HepG2 (cell line): ENCODE data around the gene USP7. TPM values are rescaled to one million over a fixed set of nuclear protein-coding genes. Genes with fewer than 3 reads are reported as not detected.

ENCODE experiments used
- CSRNP2 ChIP-seq: sonication (generic); formaldehyde crosslinking; conservative IDR thresholded peaks from 2 replicates; pipeline ENCODE4 v1.8.0; 2022; ENCODE audit warnings: low read depth, missing genetic modification reagents
- ELF1 ChIP-seq: sonication (generic); formaldehyde crosslinking; IDR thresholded peaks from 2 replicates; pipeline ENCODE4 v1.4.0; 2020; ENCODE audit warnings: missing genetic modification reagents
- GATAD1 ChIP-seq: IDR thresholded peaks from 2 replicates; pipeline ENCODE4 v1.6.1; 2016; ENCODE audit warnings: missing genetic modification reagents, missing compliant biosample characterization
- HNRNPH1 ChIP-seq: fragments of 200-400 bp; formaldehyde crosslinking; optimal IDR thresholded peaks from 2 replicates; pipeline ENCODE3; 2017; ENCODE audit warnings: mild to moderate bottlenecking, low read depth, low read length
- NR2F2 ChIP-seq: IDR thresholded peaks from 2 replicates; pipeline ENCODE4 v1.6.1; 2012; ENCODE audit warnings: low read depth, inconsistent platforms, borderline replicate concordance
- POLR2A ChIP-seq, 2 experiments: IDR thresholded peaks; 2 replicates each; pipeline ENCODE4 v1.6.1; 2011; ENCODE audit warnings: low read depth in 2 of 2, low read length in 2 of 2, mild to moderate bottlenecking in 1 of 2, moderate library complexity in 1 of 2; ENCODE audit not compliant: insufficient read depth in 1 of 2
- PREB ChIP-seq: sonication (generic); formaldehyde crosslinking; IDR thresholded peaks from 2 replicates; pipeline ENCODE4 v1.4.0; 2020; ENCODE audit warnings: missing genetic modification reagents
- REST ChIP-seq, 2 experiments: IDR thresholded peaks; 2 replicates each; pipeline ENCODE4 v1.6.1; 2011 to 2012; ENCODE audit warnings: low read length in 2 of 2, borderline replicate concordance in 1 of 2, low read depth in 1 of 2, mild to moderate bottlenecking in 1 of 2, moderate library complexity in 1 of 2
- RNF2 ChIP-seq: fragments of 450-650 bp; conservative IDR thresholded peaks from 2 replicates; pipeline ENCODE4 v1.6.1; 2016; ENCODE audit warnings: low read depth
- SIX1 ChIP-seq: sonication (generic); formaldehyde crosslinking; IDR thresholded peaks from 2 replicates; pipeline ENCODE4 v1.4.0; 2020; ENCODE audit warnings: missing genetic modification reagents, borderline replicate concordance
- SMARCC2 ChIP-seq: fragments of 450-650 bp; IDR thresholded peaks from 2 replicates; pipeline ENCODE4 v1.6.1; 2017; ENCODE audit warnings: antibody characterized with exemption, mild to moderate bottlenecking
- ZBTB4 ChIP-seq: sonication (generic); formaldehyde crosslinking; IDR thresholded peaks from 2 replicates; pipeline ENCODE4 v1.4.0; 2020; ENCODE audit warnings: missing genetic modification reagents, mild to moderate bottlenecking, borderline replicate concordance
- ZNF136 ChIP-seq: sonication (generic); formaldehyde crosslinking; IDR thresholded peaks from 2 replicates; pipeline ENCODE4 v1.8.1; 2022; ENCODE audit warnings: low read depth, mild to moderate bottlenecking, moderate library complexity, missing genetic modification reagents
- ZNF234 ChIP-seq: sonication (generic); formaldehyde crosslinking; conservative IDR thresholded peaks from 2 replicates; pipeline ENCODE4 v1.5.1; 2020; ENCODE audit warnings: mild to moderate bottlenecking, missing genetic modification reagents
- ZNF3 ChIP-seq: IDR thresholded peaks from 2 replicates; pipeline ENCODE4 v1.7.0; 2017; ENCODE audit warnings: inconsistent platforms
- ZNF570 ChIP-seq: sonication (generic); formaldehyde crosslinking; IDR thresholded peaks from 2 replicates; pipeline ENCODE4 v1.4.0; 2020; ENCODE audit warnings: mild to moderate bottlenecking, missing genetic modification reagents, borderline replicate concordance
- ZNF709 ChIP-seq: sonication (generic); formaldehyde crosslinking; IDR thresholded peaks from 2 replicates; pipeline ENCODE4 v1.5.0; 2020; ENCODE audit warnings: mild to moderate bottlenecking, missing genetic modification reagents
- ZNF878 ChIP-seq: sonication (generic); formaldehyde crosslinking; IDR thresholded peaks from 2 replicates; pipeline ENCODE4 v1.8.1; 2023; ENCODE audit warnings: mild to moderate bottlenecking, missing genetic modification reagents, moderate library complexity
- polyA plus RNA-seq, 8 experiments: library from polyadenylated mRNA; depleted of rRNA in 3 of 8; stranded (reverse) in 7 of 8; unstranded in 1 of 8; fragments of >200 nt; fragmentation: Illumina TruSeq in 4 of 8; extraction: Trizol in 4 of 8; gene quantifications; 2 replicates each; pipeline versions ENCODE4 v1.2.1 to v1.2.3, GENCODE V29; 2011 to 2016; ENCODE audit warnings: low read depth in 4 of 8, missing spikeins in 1 of 8, mixed read lengths in 1 of 8; ENCODE audit not compliant: insufficient read depth in 1 of 8
- total RNA-seq, 5 experiments: library from RNA; depleted of rRNA; stranded (reverse); fragments of >200 nt; fragmentation: Illumina TruSeq; extraction: Trizol; gene quantifications; 2 replicates each; pipeline ENCODE4 v1.2.3, GENCODE V29; 2016; ENCODE audit warnings: low read depth in 1 of 5
- TF ChIP-seq, protein P1 (sequence below): sonication (generic); formaldehyde crosslinking; conservative IDR thresholded peaks from 2 replicates; pipeline ENCODE4 v1.4.0; 2020; ENCODE audit warnings: missing genetic modification reagents

Gene USP7
- total and polyA plus RNA-seq, 2 of the 13 experiments (the other 11 are each of a cell fraction or from before 2014, with no cell fraction given), result 52.5 to 173 TPM

DNA sequence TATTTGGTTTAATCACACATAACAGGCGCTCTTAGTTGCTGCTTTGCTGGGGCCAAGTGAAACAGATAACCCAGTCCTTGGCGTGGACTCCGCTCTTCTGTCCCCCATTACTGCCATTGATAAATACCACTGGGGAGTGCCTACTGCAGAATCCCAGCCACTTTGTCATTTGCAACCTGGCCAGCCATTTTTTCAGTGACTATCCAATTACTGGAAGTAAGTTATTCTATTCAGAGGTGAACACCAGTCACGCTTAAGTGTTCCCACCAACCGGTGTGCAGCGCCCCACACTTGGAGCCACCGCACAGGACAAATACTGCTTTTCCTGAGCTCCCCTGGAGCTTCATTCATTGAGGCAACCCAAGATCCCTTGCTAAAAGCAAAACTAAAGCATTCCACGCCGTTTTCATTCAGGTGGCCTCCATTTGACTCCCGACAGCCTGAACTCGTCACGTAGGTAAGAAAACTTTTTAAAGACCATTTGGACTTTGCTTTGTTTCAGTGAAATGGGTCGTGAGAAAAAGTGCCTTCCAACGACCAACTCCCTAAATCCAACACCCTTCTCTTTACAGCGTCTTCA lies 1.8 kb downstream of the USP7 start (continued):
- no peak for TF ChIP-seq CSRNP2 (CRISPR knock-in tag)
- 0 out of 2 replicates have a peak, but pooled peaks have one; percentile 19 for TF ChIP-seq ZNF234
- TF ChIP-seq ZNF709 (CRISPR knock-in tag), result no peak
- no peak for TF ChIP-seq ZNF878
- TF ChIP-seq NR2F2, result no peak
- TF ChIP-seq ZNF570, result no peak
- no peak for TF ChIP-seq ZNF3 (CRISPR knock-in tag)
- TF ChIP-seq HNRNPH1, result no peak
- TF ChIP-seq SMARCC2, result no peak
- 0 out of 2 replicates have a peak, but pooled peaks have one; percentile 21 for TF ChIP-seq ZBTB4
- TF ChIP-seq POLR2A (IDR thresholded peaks at IDR 0.05; ENCODE audit: insufficient read depth in 1 of 2, low read depth in 2 of 2, low read length in 2 of 2), result peak in 1 of 2 experiments; percentile 41; a peak in 2 of 4 replicates
- no peak for TF ChIP-seq PREB (CRISPR knock-in tag)
- TF ChIP-seq REST (IDR thresholded peaks at IDR 0.05; ENCODE audit: borderline replicate concordance in 1 of 2, low read depth in 1 of 2, low read length in 2 of 2), result peak in 1 of 2 experiments; percentile 30; a peak in 1 of 4 replicates
- TF ChIP-seq RNF2, result no peak
- TF ChIP-seq ZNF136 (CRISPR knock-in tag), result 0 out of 2 replicates have a peak, but pooled peaks have one; percentile 79
- TF ChIP-seq ELF1, result 0 out of 2 replicates have a peak, but pooled peaks have one; percentile 2
- no peak for TF ChIP-seq SIX1 (CRISPR knock-in tag)
- TF ChIP-seq, protein P1, sequence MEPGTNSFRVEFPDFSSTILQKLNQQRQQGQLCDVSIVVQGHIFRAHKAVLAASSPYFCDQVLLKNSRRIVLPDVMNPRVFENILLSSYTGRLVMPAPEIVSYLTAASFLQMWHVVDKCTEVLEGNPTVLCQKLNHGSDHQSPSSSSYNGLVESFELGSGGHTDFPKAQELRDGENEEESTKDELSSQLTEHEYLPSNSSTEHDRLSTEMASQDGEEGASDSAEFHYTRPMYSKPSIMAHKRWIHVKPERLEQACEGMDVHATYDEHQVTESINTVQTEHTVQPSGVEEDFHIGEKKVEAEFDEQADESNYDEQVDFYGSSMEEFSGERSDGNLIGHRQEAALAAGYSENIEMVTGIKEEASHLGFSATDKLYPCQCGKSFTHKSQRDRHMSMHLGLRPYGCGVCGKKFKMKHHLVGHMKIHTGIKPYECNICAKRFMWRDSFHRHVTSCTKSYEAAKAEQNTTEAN (CRISPR knock-in tag), result no peak
- no peak for TF ChIP-seq GATAD1
